Tibial nerve (tissue), 4 donors: Measurements from ENCODE around the gene MTCL3.

ENCODE experiments used
- DNase-seq, 2 donors: peaks; one replicate each; pipeline ENCODE4 v3.0.0-alpha.2; 2019; ENCODE audit warnings: low spot score in 2 of 2
- H3K27ac ChIP-seq, 4 donors: fragments of 200-600 bp; sonication (generic) in 3 of 4; one replicate each; pipeline ENCODE4 v1.5.1; 2017 to 2019; ENCODE audit warnings: mild to moderate bottlenecking in 1 of 4
- H3K27me3 ChIP-seq, 2 donors: fragments of 200-600 bp; sonication (generic) in 1 of 2; one replicate each; pipeline versions ENCODE4 v1.5.1 to v1.6.0; 2017 to 2019
- H3K36me3 ChIP-seq, 3 donors: fragments of 200-600 bp; sonication (generic); one replicate each; pipeline ENCODE4 v1.5.1; 2018 to 2019
- H3K4me1 ChIP-seq, 4 donors: fragments of 200-600 bp; sonication (generic) in 3 of 4; one replicate each; pipeline ENCODE4 v1.5.1; 2017 to 2019
- H3K4me3 ChIP-seq, 4 donors: fragments of 200-600 bp; sonication (generic) in 3 of 4; one replicate each; pipeline ENCODE4 v1.5.1; 2017 to 2019; ENCODE audit warnings: mild to moderate bottlenecking in 1 of 4, moderate library complexity in 1 of 4
- H3K9me3 ChIP-seq, 4 donors: fragments of 200-600 bp; sonication (generic) in 3 of 4; one replicate each; pipeline ENCODE4 v1.5.1; 2017 to 2019
- EP300 ChIP-seq, 2 donors: sonication (generic); formaldehyde crosslinking; IDR thresholded peaks; one replicate each; pipeline ENCODE4 v1.6.1; 2017; ENCODE audit warnings: antibody characterized with exemption in 2 of 2, mild to moderate bottlenecking in 1 of 2
- POLR2A ChIP-seq, 2 donors: fragments of 450-650 bp; IDR thresholded peaks; one replicate each; pipeline ENCODE4 v1.6.1; 2017; ENCODE audit warnings: antibody characterized with exemption in 2 of 2, mild to moderate bottlenecking in 2 of 2, moderate library complexity in 2 of 2
- WGBS, 2 donors: methylation state at CpG; one replicate each; pipeline ENCODE4 v1.1.5; 2018; 5-methylcytosine and 5-hydroxymethylcytosine counted together
- TF ChIP-seq, protein P1 (sequence below), 5 experiments: fragments of 200-600 bp in 3 of 5; fragments of 450-650 bp in 2 of 5; sonication (generic) in 3 of 5; IDR thresholded peaks; one replicate each; pipeline ENCODE4 v1.5.1; 2016 to 2019; ENCODE audit warnings: antibody characterized with exemption in 5 of 5, mild to moderate bottlenecking in 3 of 5, moderate library complexity in 2 of 5

Gene MTCL3

DNA sequence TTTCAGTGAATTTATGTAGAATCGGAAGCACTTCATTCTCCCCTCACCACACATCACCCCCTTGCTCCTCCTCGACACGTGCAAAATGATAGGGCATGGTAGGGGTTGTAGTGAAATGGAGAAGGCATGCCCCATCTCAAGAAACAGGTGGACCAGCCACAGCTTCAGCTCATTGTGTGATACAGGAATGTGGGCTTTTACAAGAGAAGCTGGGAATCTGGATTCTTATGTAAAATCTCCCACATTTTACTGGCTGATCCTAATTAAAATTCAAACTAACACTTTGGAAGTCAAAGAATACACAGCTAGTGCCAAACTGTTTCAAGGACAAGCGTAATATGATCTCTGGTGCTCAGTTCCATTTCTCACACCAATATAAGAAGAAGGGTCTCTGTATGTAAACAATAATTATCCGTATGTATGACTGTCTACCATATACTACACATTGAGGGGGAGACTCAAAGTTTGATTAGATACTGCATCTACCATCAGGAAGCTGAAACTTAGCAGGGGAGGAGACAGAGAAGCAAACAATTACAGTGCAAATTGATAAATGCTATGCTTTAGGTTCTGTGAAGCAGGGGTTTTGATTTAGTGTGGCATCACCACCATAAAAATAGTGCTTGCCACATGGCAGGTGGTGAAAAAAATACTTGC is 35.6 kb downstream of the MTCL3 start:
- Histone ChIP-seq H3K4me3 (peak overlapping the region in 2 of 4 donors; percentile 16 to 19), H3K27ac (peak overlapping the region in 1 of 4 donors; percentile 53), H3K27me3 (no peaks in the 10 kb centered on the region), H3K9me3 (no peaks in the 10 kb centered on the region), H3K36me3 (no peaks in the 10 kb centered on the region), H3K4me1 (peaks cover 0 to 18% (median 5%) of the 10 kb centered on the region in 4 donors)
- DNase-seq: no peak
- WGBS, 2 donors: 78 to 79% methylated on average over 5 of the region's 5 CpGs
- TF ChIP-seq POLR2A (IDR thresholded peaks at IDR 0.05) (no peak), EP300 (IDR thresholded peaks at IDR 0.05) (no peak)
- TF ChIP-seq, protein P1, sequence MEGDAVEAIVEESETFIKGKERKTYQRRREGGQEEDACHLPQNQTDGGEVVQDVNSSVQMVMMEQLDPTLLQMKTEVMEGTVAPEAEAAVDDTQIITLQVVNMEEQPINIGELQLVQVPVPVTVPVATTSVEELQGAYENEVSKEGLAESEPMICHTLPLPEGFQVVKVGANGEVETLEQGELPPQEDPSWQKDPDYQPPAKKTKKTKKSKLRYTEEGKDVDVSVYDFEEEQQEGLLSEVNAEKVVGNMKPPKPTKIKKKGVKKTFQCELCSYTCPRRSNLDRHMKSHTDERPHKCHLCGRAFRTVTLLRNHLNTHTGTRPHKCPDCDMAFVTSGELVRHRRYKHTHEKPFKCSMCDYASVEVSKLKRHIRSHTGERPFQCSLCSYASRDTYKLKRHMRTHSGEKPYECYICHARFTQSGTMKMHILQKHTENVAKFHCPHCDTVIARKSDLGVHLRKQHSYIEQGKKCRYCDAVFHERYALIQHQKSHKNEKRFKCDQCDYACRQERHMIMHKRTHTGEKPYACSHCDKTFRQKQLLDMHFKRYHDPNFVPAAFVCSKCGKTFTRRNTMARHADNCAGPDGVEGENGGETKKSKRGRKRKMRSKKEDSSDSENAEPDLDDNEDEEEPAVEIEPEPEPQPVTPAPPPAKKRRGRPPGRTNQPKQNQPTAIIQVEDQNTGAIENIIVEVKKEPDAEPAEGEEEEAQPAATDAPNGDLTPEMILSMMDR (IDR thresholded peaks at IDR 0.05): no peak

DNA sequence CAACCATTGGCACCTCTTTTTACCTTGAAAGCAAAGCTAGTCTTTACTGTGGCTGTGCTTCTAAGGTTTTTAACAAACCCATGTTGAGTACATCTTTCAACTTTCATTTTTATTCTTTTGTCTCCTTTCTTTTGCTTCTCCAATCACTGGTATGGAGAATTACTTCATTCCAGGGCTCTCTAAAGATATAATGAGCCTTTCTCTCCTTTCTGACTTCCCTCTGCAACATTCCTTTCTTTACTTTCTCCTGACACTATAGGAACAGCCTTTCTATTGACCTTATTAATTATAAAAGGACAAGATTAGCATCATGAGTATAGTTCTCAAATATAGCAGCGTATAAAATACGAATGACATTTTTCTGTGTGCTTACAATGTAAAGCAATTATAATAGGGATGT is 36.8 kb downstream of the MTCL3 start:
- no peak overlapping the region for H3K27ac ChIP-seq

DNA sequence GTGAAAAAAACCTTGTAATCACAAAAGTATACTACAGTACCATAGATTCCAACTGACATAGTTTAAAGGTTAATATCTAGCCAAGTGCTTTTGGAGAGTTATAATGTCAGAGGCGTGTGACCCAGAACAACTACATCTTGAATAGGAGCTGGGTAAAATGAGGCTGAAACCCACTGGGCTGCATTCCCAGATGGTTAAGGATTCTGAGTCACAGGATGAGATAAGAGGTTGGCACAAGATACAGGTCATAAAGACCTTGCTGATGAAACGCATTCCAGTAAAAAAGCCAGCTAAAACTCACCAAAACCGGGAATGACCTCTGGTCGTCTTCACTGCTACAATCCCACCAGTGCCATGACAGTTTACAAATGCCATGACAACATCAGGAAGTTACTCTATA is 37.5 kb downstream of the MTCL3 start:
- no peaks in the 10 kb centered on the region for H3K27me3 ChIP-seq
- no peaks in the 10 kb centered on the region for H3K36me3 ChIP-seq
- peaks cover 0 to 18% (median 5%) of the 10 kb centered on the region in 4 donors for H3K4me1 ChIP-seq
- TF ChIP-seq, protein P1 (IDR thresholded peaks at IDR 0.05): no peak
- TF ChIP-seq POLR2A (IDR thresholded peaks at IDR 0.05) (no peak), EP300 (IDR thresholded peaks at IDR 0.05) (no peak)
- no peak overlapping the region for H3K27ac ChIP-seq
- WGBS, 2 donors: 61 to 64% methylated on average over 4 of the region's 4 CpGs
- DNase-seq: no peak
- no peaks in the 10 kb centered on the region for H3K9me3 ChIP-seq
- H3K4me3 ChIP-seq: no peak overlapping the region

More for the DNA sequence above, 36.8 kb downstream of the MTCL3 start:
- no peak for TF ChIP-seq POLR2A (IDR thresholded peaks at IDR 0.05)
- TF ChIP-seq, protein P1 (IDR thresholded peaks at IDR 0.05): no peak
- no peak for TF ChIP-seq EP300 (IDR thresholded peaks at IDR 0.05)
- Histone ChIP-seq H3K4me1 (peaks cover 0 to 18% (median 5%) of the 10 kb centered on the region in 4 donors), H3K4me3 (no peak overlapping the region), H3K27me3 (no peaks in the 10 kb centered on the region), H3K9me3 (no peaks in the 10 kb centered on the region), H3K36me3 (no peaks in the 10 kb centered on the region)
- DNase-seq: no peak
- 91 to 93% methylated on average over 2 of the region's 2 CpGs for WGBS, 2 donors

DNA sequence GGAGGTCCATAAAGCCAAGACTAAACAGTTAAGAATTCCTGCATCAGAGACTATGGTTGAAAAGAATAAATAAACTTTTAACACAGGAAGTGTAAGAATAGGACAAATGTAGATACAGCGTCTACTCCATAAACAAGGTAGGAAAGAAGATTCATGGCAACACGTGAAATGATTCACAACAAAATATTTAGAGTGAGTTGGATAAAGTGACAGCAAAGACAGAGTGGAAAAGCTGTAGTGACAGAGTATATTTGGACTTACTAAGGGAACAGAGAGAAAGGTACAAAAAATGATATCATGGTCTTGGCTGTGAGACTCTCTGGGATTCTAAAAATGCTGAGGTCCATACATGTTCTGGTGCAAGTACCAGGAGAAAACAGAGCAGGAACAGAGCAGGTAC is 38.0 kb downstream of the MTCL3 start:
- Histone ChIP-seq H3K27me3 (no peaks in the 10 kb centered on the region), H3K27ac (no peak overlapping the region), H3K36me3 (peaks cover 0 to 2% (median 0%) of the 10 kb centered on the region in 3 donors), H3K4me1 (peaks cover 0 to 15% (median 5%) of the 10 kb centered on the region in 4 donors), H3K9me3 (no peaks in the 10 kb centered on the region), H3K4me3 (no peak overlapping the region)
- no peak for DNase-seq
- WGBS, 2 donors: 83% methylated on average over 2 of the region's 2 CpGs
- TF ChIP-seq EP300 (IDR thresholded peaks at IDR 0.05): no peak
- no peak for TF ChIP-seq POLR2A (IDR thresholded peaks at IDR 0.05)
- TF ChIP-seq, protein P1 (IDR thresholded peaks at IDR 0.05): no peak

DNA sequence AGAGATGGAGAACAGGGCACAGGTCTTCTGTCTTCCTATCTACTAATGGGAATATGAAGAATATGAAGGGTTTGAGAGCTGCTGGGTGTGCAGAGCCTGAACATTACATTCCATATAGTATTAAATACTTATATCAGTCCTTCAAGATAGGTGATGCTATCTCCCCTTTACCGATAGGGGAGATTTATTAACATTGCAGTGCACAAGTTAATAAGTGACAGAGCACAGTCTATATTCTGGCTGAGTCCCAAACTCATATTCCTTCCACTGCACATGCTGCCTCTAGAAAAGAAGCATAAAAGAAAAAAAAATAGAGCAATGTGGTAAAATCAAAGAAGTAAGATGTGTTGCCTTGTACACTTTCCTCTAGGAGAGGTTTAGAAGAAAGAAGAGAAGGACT is 41.5 kb downstream of the MTCL3 start:
- Histone ChIP-seq H3K36me3 (peaks cover 0 to 20% (median 3%) of the 10 kb centered on the region in 3 donors), H3K4me3 (no peak overlapping the region), H3K27me3 (no peaks in the 10 kb centered on the region), H3K4me1 (peaks cover 0 to 2% (median 0%) of the 10 kb centered on the region in 4 donors), H3K9me3 (no peaks in the 10 kb centered on the region), H3K27ac (no peak overlapping the region)
- TF ChIP-seq POLR2A (IDR thresholded peaks at IDR 0.05): no peak
- DNase-seq: no peak
- WGBS, 2 donors: 96 to 100% methylated on average over 1 of the region's 1 CpG
